ENCODE data around the gene RHOT2. TPM values are rescaled to one million over a fixed set of nuclear protein-coding genes. Genes with fewer than 3 reads are reported as not detected.

Gene RHOT2
- total and polyA plus RNA-seq, 2 of the 8 experiments (the other 6 are each of a cell fraction or from before 2014, with no cell fraction given), result 149 to 194 TPM

DNA sequence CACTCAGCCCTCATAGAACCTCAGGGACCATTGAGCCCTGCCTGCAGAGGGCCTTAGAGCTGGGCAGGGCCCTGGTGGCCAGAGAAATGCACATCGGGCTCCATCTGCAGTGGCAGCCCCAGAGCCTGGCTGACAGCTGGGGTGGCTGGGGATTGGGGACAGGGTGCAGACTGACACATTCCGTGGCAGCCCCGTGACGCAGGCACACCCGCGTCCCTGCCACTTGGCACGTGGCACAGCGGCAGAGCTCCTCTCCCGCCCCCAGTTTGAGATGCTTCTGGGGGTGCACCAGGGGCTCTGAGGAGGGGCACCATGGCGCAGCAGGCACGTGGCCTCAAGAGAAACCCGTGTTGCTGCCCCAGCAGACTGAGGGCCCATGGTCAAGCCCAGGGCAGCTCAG, 35.5 kb downstream of the RHOT2 start:
- no peak overlapping the region for H2AK5ac ChIP-seq (ENCODE audit: low read depth, low read length)
- FAIRE-seq (no peak), DNase-seq (ENCODE audit: low read depth in 1 of 2, low spot score in 2 of 2) (no peak)
- no peak overlapping the region for H2BK5ac ChIP-seq (ENCODE audit: low read depth, low read length)
- H3K56ac ChIP-seq (replicated peaks; ENCODE audit: insufficient read length, low read depth, low read length), result no peak overlapping the region
- H3K14ac ChIP-seq (ENCODE audit: insufficient read length), result no peak overlapping the region
- no peak overlapping the region for H3K23ac ChIP-seq (ENCODE audit: insufficient read length)
- H3K4ac ChIP-seq (replicated peaks; ENCODE audit: insufficient read length, low read depth, low read length), result no peak overlapping the region
- no peaks in the 10 kb centered on the region for H3K9me3 ChIP-seq (ENCODE audit: insufficient read depth in 2 of 2, low read depth in 1 of 2, low read length in 1 of 2)
- 82% methylated on average over 11 of the region's 12 CpGs; no CpG with 5 or more reads in 1 of the 2 experiments for WGBS, 2 experiments (ENCODE audit: extremely low coverage in 1 of 2, insufficient coverage in 1 of 2, insufficient read length in 1 of 2, insufficient replicate concordance in 2 of 2, low coverage in 1 of 2, low lambda C conversion rate in 2 of 2, missing lambda C conversion rate in 1 of 2)
- H3K4me2 ChIP-seq (ENCODE audit: insufficient read depth in 1 of 2, low read depth in 2 of 2, low read length in 2 of 2), result no peak overlapping the region
- H2BK20ac ChIP-seq (ENCODE audit: low read length), result no peak overlapping the region
- H4K5ac ChIP-seq (ENCODE audit: insufficient read length, low read depth, low read length), result no peak overlapping the region
- peaks cover 8 to 30% of the 10 kb centered on the region in 2 experiments for H4K20me1 ChIP-seq (replicated peaks in 1 of 2; ENCODE audit: control insufficient read depth in 1 of 2, insufficient read depth in 2 of 2, low read length in 2 of 2)
- H4K91ac ChIP-seq (replicated peaks; ENCODE audit: insufficient read length, low read length), result no peak overlapping the region
- no peaks in the 10 kb centered on the region for H3K79me2 ChIP-seq (ENCODE audit: control insufficient read depth in 1 of 2, insufficient read depth in 2 of 2, low read length in 2 of 2)
- no peak overlapping the region for H4K8ac ChIP-seq (ENCODE audit: extremely low read depth, insufficient read depth, low read length)
- H3K23me2 ChIP-seq (ENCODE audit: low read depth, low read length), result peaks cover 12% of the 10 kb centered on the region; the same call in 1 of the 2 replicates
- no peak overlapping the region for H3K18ac ChIP-seq (ENCODE audit: extremely low read depth, low read length)
- TF ChIP-seq, protein P1, sequence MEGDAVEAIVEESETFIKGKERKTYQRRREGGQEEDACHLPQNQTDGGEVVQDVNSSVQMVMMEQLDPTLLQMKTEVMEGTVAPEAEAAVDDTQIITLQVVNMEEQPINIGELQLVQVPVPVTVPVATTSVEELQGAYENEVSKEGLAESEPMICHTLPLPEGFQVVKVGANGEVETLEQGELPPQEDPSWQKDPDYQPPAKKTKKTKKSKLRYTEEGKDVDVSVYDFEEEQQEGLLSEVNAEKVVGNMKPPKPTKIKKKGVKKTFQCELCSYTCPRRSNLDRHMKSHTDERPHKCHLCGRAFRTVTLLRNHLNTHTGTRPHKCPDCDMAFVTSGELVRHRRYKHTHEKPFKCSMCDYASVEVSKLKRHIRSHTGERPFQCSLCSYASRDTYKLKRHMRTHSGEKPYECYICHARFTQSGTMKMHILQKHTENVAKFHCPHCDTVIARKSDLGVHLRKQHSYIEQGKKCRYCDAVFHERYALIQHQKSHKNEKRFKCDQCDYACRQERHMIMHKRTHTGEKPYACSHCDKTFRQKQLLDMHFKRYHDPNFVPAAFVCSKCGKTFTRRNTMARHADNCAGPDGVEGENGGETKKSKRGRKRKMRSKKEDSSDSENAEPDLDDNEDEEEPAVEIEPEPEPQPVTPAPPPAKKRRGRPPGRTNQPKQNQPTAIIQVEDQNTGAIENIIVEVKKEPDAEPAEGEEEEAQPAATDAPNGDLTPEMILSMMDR (IDR thresholded peaks at IDR 0.05; ENCODE audit: control extremely low read depth in 1 of 3, insufficient read depth in 1 of 3, low read depth in 1 of 3, low read length in 3 of 3), result 0 out of 4 replicates have a peak, but pooled peaks of 1 of the 3 experiments have one; percentile 2
- TF ChIP-seq, protein P2, sequence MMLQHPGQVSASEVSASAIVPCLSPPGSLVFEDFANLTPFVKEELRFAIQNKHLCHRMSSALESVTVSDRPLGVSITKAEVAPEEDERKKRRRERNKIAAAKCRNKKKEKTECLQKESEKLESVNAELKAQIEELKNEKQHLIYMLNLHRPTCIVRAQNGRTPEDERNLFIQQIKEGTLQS (IDR thresholded peaks at IDR 0.05; ENCODE audit: insufficient read depth, low read depth, low read length), result no peak
- H2AFZ ChIP-seq (ENCODE audit: low read length), result no peak overlapping the region
- no peak overlapping the region for H3K27ac ChIP-seq (ENCODE audit: low read depth, low read length)
- CTCF ChIA-PET (ENCODE audit: partially characterized antibody), result interaction anchor here (1.3 to 33.4 kb wide), 6 partner anchors 9 to 82 kb away, joined by 3 to 977 read pairs (median 10); partner anchors contain the start of genes ANTKMT, CCDC78, CIAO3 and HAGHL
- no peaks in the 10 kb centered on the region for H3K79me1 ChIP-seq (ENCODE audit: low read depth, low read length)
- POLR2A ChIA-PET (ENCODE audit: partially characterized antibody), result interaction anchor here (1.0 to 4.5 kb wide), 9 partner anchors 8 to 97 kb away, joined by 3 to 30 read pairs (median 5); partner anchors contain the start of genes ANTKMT, CCDC78, CIAO3 and GNG13
- no peak overlapping the region for H2BK120ac ChIP-seq (replicated peaks; ENCODE audit: low read depth, low read length)
- no peak overlapping the region for H3K9ac ChIP-seq (replicated peaks in 1 of 4; ENCODE audit: extremely low read depth in 1 of 4, low read depth in 3 of 4, low read length in 3 of 4)
- peaks cover 0 to 8% (median 2%) of the 10 kb centered on the region in 4 experiments; a peak in 4 of 7 replicates for H3K4me1 ChIP-seq (replicated peaks in 1 of 4; ENCODE audit: control insufficient read depth in 3 of 4, insufficient read depth in 4 of 4, low read length in 3 of 4)
- H2BK12ac ChIP-seq (ENCODE audit: low read depth, low read length), result no peak overlapping the region
- H3K27me3 ChIP-seq (replicated peaks in 1 of 4; ENCODE audit: control insufficient read depth in 3 of 4, extremely low read depth in 1 of 4, insufficient read depth in 3 of 4, low read length in 3 of 4), result peaks cover 62 to 91% (median 87%) of the 10 kb centered on the region in 4 experiments
- H3K4me3 ChIP-seq (ENCODE audit: extremely low read depth in 1 of 4, insufficient read depth in 2 of 4, low read depth in 3 of 4, low read length in 4 of 4), result no peak overlapping the region
- H3K36me3 ChIP-seq (ENCODE audit: control insufficient read depth in 2 of 4, insufficient read depth in 4 of 4, low read length in 3 of 4), result no peaks in the 10 kb centered on the region
- no peak overlapping the region for H2BK15ac ChIP-seq (ENCODE audit: low read length)

Data from H1 (cell line).